ENCODE measurements around the gene PERCC1. TPM values are rescaled to one million over a fixed set of nuclear protein-coding genes. Genes with fewer than 3 reads are reported as not detected.

The PERCC1 gene
- total RNA-seq, 1 donor from 2014 or later: not detected

GRCh38 chr16:1395444-1396031, 35.3 kb upstream of the PERCC1 start:
- Mint-ChIP-seq H3K4me1 (ENCODE audit: low read depth) (no peaks in the 10 kb centered on the region), H3K36me3 (ENCODE audit: low read depth) (peaks cover 4% of the 10 kb centered on the region), H3K27ac (ENCODE audit: unreplicated experiment) (no peak overlapping the region), H3K9me3 (ENCODE audit: low read depth) (no peaks in the 10 kb centered on the region), H3K27me3 (ENCODE audit: low read depth) (no peaks in the 10 kb centered on the region), H3K4me3 (ENCODE audit: unreplicated experiment) (no peak overlapping the region)
- DNase-seq (ENCODE audit: low spot score): no peak
- TF ChIP-seq, protein P1, sequence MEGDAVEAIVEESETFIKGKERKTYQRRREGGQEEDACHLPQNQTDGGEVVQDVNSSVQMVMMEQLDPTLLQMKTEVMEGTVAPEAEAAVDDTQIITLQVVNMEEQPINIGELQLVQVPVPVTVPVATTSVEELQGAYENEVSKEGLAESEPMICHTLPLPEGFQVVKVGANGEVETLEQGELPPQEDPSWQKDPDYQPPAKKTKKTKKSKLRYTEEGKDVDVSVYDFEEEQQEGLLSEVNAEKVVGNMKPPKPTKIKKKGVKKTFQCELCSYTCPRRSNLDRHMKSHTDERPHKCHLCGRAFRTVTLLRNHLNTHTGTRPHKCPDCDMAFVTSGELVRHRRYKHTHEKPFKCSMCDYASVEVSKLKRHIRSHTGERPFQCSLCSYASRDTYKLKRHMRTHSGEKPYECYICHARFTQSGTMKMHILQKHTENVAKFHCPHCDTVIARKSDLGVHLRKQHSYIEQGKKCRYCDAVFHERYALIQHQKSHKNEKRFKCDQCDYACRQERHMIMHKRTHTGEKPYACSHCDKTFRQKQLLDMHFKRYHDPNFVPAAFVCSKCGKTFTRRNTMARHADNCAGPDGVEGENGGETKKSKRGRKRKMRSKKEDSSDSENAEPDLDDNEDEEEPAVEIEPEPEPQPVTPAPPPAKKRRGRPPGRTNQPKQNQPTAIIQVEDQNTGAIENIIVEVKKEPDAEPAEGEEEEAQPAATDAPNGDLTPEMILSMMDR (IDR thresholded peaks at IDR 0.05): no peak

- TF ChIP-seq, protein P1 (IDR thresholded peaks at IDR 0.05): no peak
- Mint-ChIP-seq H3K36me3 (ENCODE audit: low read depth) (peaks cover 6% of the 10 kb centered on the region), H3K4me1 (ENCODE audit: low read depth) (no peaks in the 10 kb centered on the region), H3K9me3 (ENCODE audit: low read depth) (no peaks in the 10 kb centered on the region), H3K27me3 (ENCODE audit: low read depth) (no peaks in the 10 kb centered on the region), H3K27ac (ENCODE audit: unreplicated experiment) (no peak overlapping the region), H3K4me3 (ENCODE audit: unreplicated experiment) (no peak overlapping the region)
- DNase-seq (ENCODE audit: low spot score): no peak
Measured at GRCh38 chr16:1397779-1398178, 33.1 kb upstream of the PERCC1 start.

GRCh38 chr16:1398351-1398750, 32.5 kb upstream of the PERCC1 start:
- Mint-ChIP-seq H3K27me3 (ENCODE audit: low read depth) (no peaks in the 10 kb centered on the region), H3K4me1 (ENCODE audit: low read depth) (no peaks in the 10 kb centered on the region), H3K36me3 (ENCODE audit: low read depth) (peaks cover 6% of the 10 kb centered on the region), H3K27ac (ENCODE audit: unreplicated experiment) (no peak overlapping the region), H3K9me3 (ENCODE audit: low read depth) (no peaks in the 10 kb centered on the region), H3K4me3 (ENCODE audit: unreplicated experiment) (no peak overlapping the region)
- DNase-seq (ENCODE audit: low spot score): no peak
- TF ChIP-seq, protein P1 (IDR thresholded peaks at IDR 0.05): no peak

GRCh38 chr16:1398826-1399581, 31.9 kb upstream of the PERCC1 start:
- Mint-ChIP-seq H3K36me3 (ENCODE audit: low read depth) (peaks cover 6% of the 10 kb centered on the region), H3K4me3 (ENCODE audit: unreplicated experiment) (no peak overlapping the region), H3K4me1 (ENCODE audit: low read depth) (no peaks in the 10 kb centered on the region), H3K27ac (ENCODE audit: unreplicated experiment) (no peak overlapping the region), H3K9me3 (ENCODE audit: low read depth) (no peaks in the 10 kb centered on the region), H3K27me3 (ENCODE audit: low read depth) (no peaks in the 10 kb centered on the region)
- no peak for DNase-seq (ENCODE audit: low spot score)
- TF ChIP-seq, protein P1 (IDR thresholded peaks at IDR 0.05): no peak

DNA sequence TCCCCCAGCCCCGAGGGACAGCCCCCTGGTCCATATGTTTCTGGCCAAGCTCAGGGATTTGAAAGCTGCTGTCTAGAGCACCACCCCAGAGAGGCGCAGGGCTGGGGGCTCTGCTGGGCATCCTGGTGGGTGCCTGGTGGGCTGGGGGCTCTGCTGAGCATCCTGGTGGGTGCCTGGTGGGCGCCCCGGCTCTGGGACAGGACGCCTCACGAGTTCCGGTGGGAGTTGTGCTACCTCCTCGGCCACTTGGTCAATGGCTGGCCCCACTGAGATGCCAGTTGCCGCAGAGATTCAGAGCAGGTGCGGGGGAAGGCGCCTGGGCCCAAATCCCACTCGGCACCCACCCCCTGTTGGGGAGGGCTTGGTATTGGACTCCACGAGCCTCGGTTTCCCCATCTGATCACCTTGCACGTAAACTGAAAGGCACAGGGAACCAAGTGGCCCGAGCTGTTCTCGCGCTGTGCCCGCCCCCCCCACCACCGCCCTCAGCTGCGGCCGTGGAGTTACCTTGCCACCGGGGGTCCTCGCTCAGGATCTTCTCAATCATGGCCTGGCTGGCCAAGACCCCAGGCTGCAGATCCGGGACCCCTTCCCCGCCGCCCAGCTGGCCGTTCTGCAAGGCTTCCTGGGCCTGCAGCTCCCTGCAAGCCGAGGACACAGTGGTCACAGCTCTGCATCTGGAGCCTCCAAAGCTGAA, 29.7 kb upstream of the PERCC1 start:
- no peak for DNase-seq (ENCODE audit: low spot score)
- Mint-ChIP-seq H3K4me3 (ENCODE audit: unreplicated experiment) (no peak overlapping the region), H3K27me3 (ENCODE audit: low read depth) (no peaks in the 10 kb centered on the region), H3K27ac (ENCODE audit: unreplicated experiment) (no peak overlapping the region), H3K9me3 (ENCODE audit: low read depth) (no peaks in the 10 kb centered on the region), H3K4me1 (ENCODE audit: low read depth) (no peaks in the 10 kb centered on the region), H3K36me3 (ENCODE audit: low read depth) (peaks cover 6% of the 10 kb centered on the region)
- TF ChIP-seq, protein P1 (IDR thresholded peaks at IDR 0.05): no peak
